GM23338 (cell line): Measurements from ENCODE around the gene PARD3.

Experiments
- CREB1 ChIP-seq: fragments of 250-450 bp; sonication (Bioruptor Pico); IDR thresholded peaks from 2 replicates; pipeline ENCODE4 v1.5.0; 2020; ENCODE audit warnings: low read depth, mild to moderate bottlenecking, moderate library complexity
- EZH2 ChIP-seq: fragments of 200-600 bp; sonication (generic); IDR thresholded peaks from one replicate; pipeline ENCODE4 v1.8.0; 2017; ENCODE audit warnings: antibody characterized with exemption, mild to moderate bottlenecking, low read depth; ENCODE audit not compliant: unreplicated experiment
- EZH2phosphoT487 ChIP-seq: fragments of 200-600 bp; sonication (generic); IDR thresholded peaks from one replicate; pipeline ENCODE4 v1.8.1; 2018; ENCODE audit warnings: antibody characterized with exemption; ENCODE audit not compliant: unreplicated experiment
- JUNB ChIP-seq: IDR thresholded peaks from one replicate; pipeline ENCODE4 v1.6.1; 2016; ENCODE audit warnings: antibody characterized with exemption; ENCODE audit not compliant: unreplicated experiment
- POLR2AphosphoS5 ChIP-seq: IDR thresholded peaks from 2 replicates; pipeline ENCODE4 v1.6.1; 2016; ENCODE audit warnings: antibody characterized with exemption, low read depth
- TF ChIP-seq, protein P1 (sequence below), 2 experiments: fragments of 200-600 bp in 1 of 2; sonication (generic) in 1 of 2; conservative IDR thresholded peaks; 2 replicates each; pipeline versions ENCODE4 v1.5.1 to v1.6.1; 2016 to 2017; ENCODE audit warnings: antibody characterized with exemption in 2 of 2, low read depth in 2 of 2, mild to moderate bottlenecking in 2 of 2, moderate library complexity in 1 of 2

DNA sequence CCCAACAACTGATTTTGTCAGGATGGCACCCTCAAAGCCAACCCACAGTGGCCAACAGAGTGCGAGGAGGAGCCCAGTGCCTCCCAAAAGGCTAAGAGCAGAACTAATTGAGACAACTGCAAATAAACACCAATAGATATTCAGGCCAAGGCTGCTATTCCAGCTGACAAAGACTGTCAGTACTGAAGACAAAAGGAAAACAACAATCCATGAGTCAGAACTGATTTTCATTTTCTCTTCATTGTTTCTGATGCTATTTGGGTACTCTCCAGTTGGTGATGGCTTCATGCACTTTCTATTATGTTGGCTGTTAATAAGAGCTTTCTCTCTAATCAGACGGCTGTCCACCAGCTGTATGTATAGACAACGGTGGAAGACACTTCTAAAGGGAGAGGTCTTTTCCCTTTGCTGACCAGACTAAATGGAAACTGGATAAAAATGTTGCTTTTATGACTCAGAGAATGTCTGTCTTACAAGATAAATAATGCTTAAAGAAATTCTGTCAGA lies 515.9 kb downstream of the PARD3 start:
- TF ChIP-seq, protein P1, sequence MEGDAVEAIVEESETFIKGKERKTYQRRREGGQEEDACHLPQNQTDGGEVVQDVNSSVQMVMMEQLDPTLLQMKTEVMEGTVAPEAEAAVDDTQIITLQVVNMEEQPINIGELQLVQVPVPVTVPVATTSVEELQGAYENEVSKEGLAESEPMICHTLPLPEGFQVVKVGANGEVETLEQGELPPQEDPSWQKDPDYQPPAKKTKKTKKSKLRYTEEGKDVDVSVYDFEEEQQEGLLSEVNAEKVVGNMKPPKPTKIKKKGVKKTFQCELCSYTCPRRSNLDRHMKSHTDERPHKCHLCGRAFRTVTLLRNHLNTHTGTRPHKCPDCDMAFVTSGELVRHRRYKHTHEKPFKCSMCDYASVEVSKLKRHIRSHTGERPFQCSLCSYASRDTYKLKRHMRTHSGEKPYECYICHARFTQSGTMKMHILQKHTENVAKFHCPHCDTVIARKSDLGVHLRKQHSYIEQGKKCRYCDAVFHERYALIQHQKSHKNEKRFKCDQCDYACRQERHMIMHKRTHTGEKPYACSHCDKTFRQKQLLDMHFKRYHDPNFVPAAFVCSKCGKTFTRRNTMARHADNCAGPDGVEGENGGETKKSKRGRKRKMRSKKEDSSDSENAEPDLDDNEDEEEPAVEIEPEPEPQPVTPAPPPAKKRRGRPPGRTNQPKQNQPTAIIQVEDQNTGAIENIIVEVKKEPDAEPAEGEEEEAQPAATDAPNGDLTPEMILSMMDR (conservative IDR thresholded peaks at IDR 0.05; ENCODE audit: low read depth in 2 of 2), result no peak
- TF ChIP-seq POLR2AphosphoS5 (no peak), EZH2 (no peak), JUNB (no peak), CREB1 (CRISPR knock-in tag) (no peak), EZH2phosphoT487 (no peak)
